ENCODE data around the gene RBM24. TPM values are rescaled to one million over a fixed set of nuclear protein-coding genes. Genes with fewer than 3 reads are reported as not detected.

RBM24 gene
- total RNA-seq, 2 experiments from 2014 or later = not detected

- intact Hi-C loops (cut with DNase I, micrococcal nuclease) = no loop called here
- no peak for DNase-seq
- ChIA-PET CTCF (interaction anchor here (0.6 kb wide), 1 partner anchor 263 kb away, joined by 3 read pairs; no protein-coding TSS in a partner anchor), POLR2A (no interaction called here)
- Mint-ChIP-seq H3K27me3 (peaks cover 12% of the 10 kb centered on the region), H3K9me3 (ENCODE audit: low read depth) (no peaks in the 10 kb centered on the region), H3K4me1 (no peaks in the 10 kb centered on the region), H3K27ac (no peak overlapping the region), H3K36me3 (ENCODE audit: low read depth) (no peaks in the 10 kb centered on the region), H3K4me3 (no peak overlapping the region)
- ATAC-seq = no peak
Observed at GRCh38 chr6:17269840-17270239, 11.3 kb upstream of the RBM24 start.

DNA sequence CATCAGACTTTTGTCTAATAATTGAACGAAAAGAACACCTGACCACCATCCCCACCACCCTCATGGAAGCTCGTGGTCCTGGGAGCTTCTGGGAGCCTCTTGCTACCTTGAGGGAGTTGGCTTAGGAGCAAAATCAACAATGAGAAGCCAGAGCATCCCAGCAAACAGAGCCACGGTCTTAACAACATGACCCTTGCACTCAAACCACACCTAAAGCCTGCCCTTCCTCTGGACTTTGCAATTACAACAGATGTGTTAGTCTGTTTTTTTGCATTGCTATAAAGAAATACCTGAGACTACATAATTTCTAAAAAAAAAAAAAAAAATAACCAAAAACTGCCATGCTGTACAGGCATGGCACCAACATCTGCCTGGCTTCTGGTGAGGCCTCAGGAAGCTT, 9.5 kb upstream of the RBM24 start:
- H3K4me3 Mint-ChIP-seq = no peak overlapping the region
- ATAC-seq (no peak), DNase-seq (no peak)
- intact Hi-C loops (cut with DNase I, micrococcal nuclease) = no loop called here
- H3K9me3 Mint-ChIP-seq (ENCODE audit: low read depth) = no peaks in the 10 kb centered on the region
- CTCF ChIA-PET = interaction anchor here (1.2 kb wide), 1 partner anchor 9 kb away, joined by 3 read pairs; the partner anchor contains the start of gene RBM24
- POLR2A ChIA-PET = no interaction called here
- H3K27ac Mint-ChIP-seq = no peak overlapping the region
- H3K36me3 Mint-ChIP-seq (ENCODE audit: low read depth) = no peaks in the 10 kb centered on the region
- no peaks in the 10 kb centered on the region for H3K4me1 Mint-ChIP-seq
- H3K27me3 Mint-ChIP-seq = peaks cover 17% of the 10 kb centered on the region

GRCh38 chr6:17276766-17277165, 4.4 kb upstream of the RBM24 start:
- Mint-ChIP-seq H3K9me3 (ENCODE audit: low read depth) (no peaks in the 10 kb centered on the region), H3K4me3 (no peak overlapping the region), H3K27me3 (peaks cover 37% of the 10 kb centered on the region), H3K27ac (no peak overlapping the region), H3K36me3 (ENCODE audit: low read depth) (no peaks in the 10 kb centered on the region), H3K4me1 (peaks cover 4% of the 10 kb centered on the region)
- POLR2A ChIA-PET = no interaction called here
- CTCF ChIA-PET = interaction anchor here (0.8 kb wide), 1 partner anchor 71 kb away, joined by 3 read pairs; no protein-coding TSS in a partner anchor
- no peak for ATAC-seq
- DNase-seq = no peak
- intact Hi-C loops (cut with DNase I, micrococcal nuclease) = no loop called here

GRCh38 chr6:17277256-17277655, 3.9 kb upstream of the RBM24 start:
- ATAC-seq (no peak), DNase-seq (no peak)
- Mint-ChIP-seq H3K4me3 (no peak overlapping the region), H3K9me3 (ENCODE audit: low read depth) (no peaks in the 10 kb centered on the region), H3K4me1 (peaks cover 8% of the 10 kb centered on the region), H3K27ac (no peak overlapping the region), H3K36me3 (ENCODE audit: low read depth) (no peaks in the 10 kb centered on the region), H3K27me3 (peaks cover 42% of the 10 kb centered on the region)
- ChIA-PET CTCF (interaction anchor here (0.8 kb wide), 1 partner anchor 70 kb away, joined by 3 read pairs; no protein-coding TSS in a partner anchor), POLR2A (no interaction called here)
- intact Hi-C loops (cut with DNase I, micrococcal nuclease) = no loop called here

DNA sequence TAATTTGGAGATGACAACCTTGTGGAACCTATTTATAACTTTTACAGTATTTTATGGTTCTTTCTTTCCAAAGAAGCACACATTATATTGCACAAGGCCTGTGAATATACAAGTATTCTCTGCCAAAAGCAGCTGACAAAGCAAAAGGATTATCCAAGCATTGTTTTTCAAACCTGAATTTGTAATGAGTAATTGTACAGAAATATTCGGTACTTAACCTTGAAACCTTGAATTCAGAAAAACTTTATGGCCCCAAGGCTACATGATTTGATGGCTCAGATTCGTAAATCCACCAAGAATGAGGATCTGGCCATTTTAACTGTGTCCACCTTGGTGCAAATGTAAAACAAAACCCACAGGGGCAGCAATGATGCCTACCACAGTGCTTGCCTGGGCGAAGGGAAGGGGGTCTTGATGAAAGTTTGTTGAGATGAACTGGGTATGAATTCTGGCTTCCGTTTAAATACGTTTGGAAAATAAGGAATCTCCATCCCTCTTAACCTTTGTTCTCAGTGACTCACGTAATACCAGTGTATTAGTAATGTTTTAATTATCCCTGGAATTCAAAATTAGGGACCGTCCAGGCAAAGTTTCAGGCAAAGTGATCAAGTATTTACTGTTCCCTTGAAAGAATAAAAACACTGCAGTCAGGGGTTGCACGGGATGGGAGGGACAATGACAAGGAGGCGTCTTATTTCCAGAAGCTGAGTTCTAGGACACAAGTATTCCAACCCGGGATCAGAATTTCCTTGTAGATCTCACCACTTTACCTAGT, 2.7 kb upstream of the RBM24 start:
- DNase-seq = no peak
- intact Hi-C loops (cut with DNase I, micrococcal nuclease) = no loop called here
- H3K27ac Mint-ChIP-seq = no peak overlapping the region
- H3K9me3 Mint-ChIP-seq (ENCODE audit: low read depth) = no peaks in the 10 kb centered on the region
- peaks cover 8% of the 10 kb centered on the region for H3K4me1 Mint-ChIP-seq
- ChIA-PET CTCF (no interaction called here), POLR2A (no interaction called here)
- no peaks in the 10 kb centered on the region for H3K36me3 Mint-ChIP-seq (ENCODE audit: low read depth)
- no peak overlapping the region for H3K4me3 Mint-ChIP-seq
- H3K27me3 Mint-ChIP-seq = peaks cover 48% of the 10 kb centered on the region
- no peak for ATAC-seq

DNA sequence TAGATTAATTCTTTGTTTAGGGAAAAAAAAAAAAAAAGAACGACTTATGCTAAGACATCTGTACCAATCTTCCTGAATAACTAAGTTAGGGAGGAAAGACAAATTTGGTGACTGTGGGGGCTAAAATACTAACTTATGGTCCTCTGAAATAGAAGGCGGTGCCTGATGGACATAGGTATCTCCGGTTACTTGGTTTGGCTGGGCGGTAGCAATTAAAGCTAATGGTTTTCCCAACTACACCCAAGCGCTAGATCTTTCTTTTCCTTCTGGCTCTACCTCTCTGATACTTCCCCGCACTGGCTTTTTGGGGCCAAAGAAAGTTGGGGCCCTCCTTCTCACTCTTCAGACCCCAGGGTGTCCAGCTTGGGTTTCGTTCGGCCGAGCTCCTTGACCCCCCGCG, 1.0 kb upstream of the RBM24 start:
- no peaks in the 10 kb centered on the region for H3K36me3 Mint-ChIP-seq (ENCODE audit: low read depth)
- H3K4me1 Mint-ChIP-seq = peaks cover 8% of the 10 kb centered on the region
- no peaks in the 10 kb centered on the region for H3K9me3 Mint-ChIP-seq (ENCODE audit: low read depth)
- H3K27me3 Mint-ChIP-seq = peaks cover 49% of the 10 kb centered on the region
- no peak overlapping the region for H3K4me3 Mint-ChIP-seq
- POLR2A ChIA-PET = no interaction called here
- CTCF ChIA-PET = interaction anchor here (0.7 kb wide), 2 partner anchors 524 to 1171 kb away, joined by 3 read pairs; no protein-coding TSS in a partner anchor
- H3K27ac Mint-ChIP-seq = no peak overlapping the region
- intact Hi-C loops (cut with DNase I, micrococcal nuclease) = loop anchor here in 1 of 2 experiments (5.0 kb wide), 1 partner anchor 302 kb away; no protein-coding TSS in a partner anchor
- DNase-seq (no peak), ATAC-seq (no peak)

- ATAC-seq (no peak), DNase-seq (peak; percentile 36)
- CTCF ChIA-PET = interaction anchor here (0.7 kb wide), 2 partner anchors 10 to 523 kb away, joined by 3 read pairs; no protein-coding TSS in a partner anchor
- POLR2A ChIA-PET = no interaction called here
- Mint-ChIP-seq H3K36me3 (ENCODE audit: low read depth) (no peaks in the 10 kb centered on the region), H3K27me3 (peaks cover 49% of the 10 kb centered on the region), H3K27ac (no peak overlapping the region), H3K4me1 (peaks cover 8% of the 10 kb centered on the region), H3K4me3 (peak overlapping the region; percentile 38), H3K9me3 (ENCODE audit: low read depth) (no peaks in the 10 kb centered on the region)
- intact Hi-C loops (cut with DNase I, micrococcal nuclease) = loop anchor here in 1 of 2 experiments (5.0 kb wide), 1 partner anchor 302 kb away; no protein-coding TSS in a partner anchor
Observed at GRCh38 chr6:17280552-17281090, 540 bp upstream of the RBM24 start.

GRCh38 chr6:17281497-17282481, 628 bp downstream of the RBM24 start:
- ATAC-seq (peak; percentile 26), DNase-seq (no peak)
- H3K9me3 Mint-ChIP-seq (ENCODE audit: low read depth) = no peaks in the 10 kb centered on the region
- CTCF ChIA-PET = interaction anchor here (0.8 kb wide), 1 partner anchor 249 kb away, joined by 3 read pairs; no protein-coding TSS in a partner anchor
- peaks cover 8% of the 10 kb centered on the region for H3K4me1 Mint-ChIP-seq
- H3K27me3 Mint-ChIP-seq = peaks cover 54% of the 10 kb centered on the region
- intact Hi-C loops (cut with DNase I, micrococcal nuclease) = loop anchor here in 1 of 2 experiments (5.0 kb wide), 1 partner anchor 301 kb away; no protein-coding TSS in a partner anchor
- H3K4me3 Mint-ChIP-seq = peak overlapping the region; percentile 53
- no peak overlapping the region for H3K27ac Mint-ChIP-seq
- H3K36me3 Mint-ChIP-seq (ENCODE audit: low read depth) = no peaks in the 10 kb centered on the region
- POLR2A ChIA-PET = no interaction called here

DNA sequence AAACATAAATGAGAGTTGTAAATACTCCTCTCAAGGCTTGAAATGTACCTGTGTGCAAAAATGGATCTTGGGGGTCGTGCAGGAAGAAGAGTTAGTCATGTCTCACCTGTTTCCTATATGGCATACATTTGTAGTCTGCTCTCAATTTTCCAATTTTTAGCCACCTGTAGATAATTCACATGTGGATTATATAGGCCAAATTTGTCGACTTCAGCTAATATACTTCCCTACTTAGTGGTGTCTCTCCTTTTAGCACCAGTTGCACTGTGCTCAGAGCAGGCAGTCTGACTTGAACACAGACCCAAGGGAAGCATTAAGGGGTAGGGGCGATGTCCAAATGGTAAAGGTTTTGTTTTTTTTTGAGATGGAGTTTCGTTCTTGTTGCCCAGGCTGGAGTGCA, 1.9 kb downstream of the RBM24 start:
- ATAC-seq (no peak), DNase-seq (no peak)
- Mint-ChIP-seq H3K27me3 (peaks cover 49% of the 10 kb centered on the region), H3K4me3 (no peak overlapping the region), H3K27ac (no peak overlapping the region), H3K9me3 (ENCODE audit: low read depth) (no peaks in the 10 kb centered on the region), H3K36me3 (ENCODE audit: low read depth) (no peaks in the 10 kb centered on the region), H3K4me1 (peaks cover 8% of the 10 kb centered on the region)
- ChIA-PET POLR2A (no interaction called here), CTCF (no interaction called here)
- intact Hi-C loops (cut with DNase I, micrococcal nuclease) = loop anchor here in 1 of 2 experiments (5.0 kb wide), 1 partner anchor 299 kb away; no protein-coding TSS in a partner anchor

GRCh38 chr6:17289630-17290061, 8.5 kb downstream of the RBM24 start:
- Mint-ChIP-seq H3K27ac (no peak overlapping the region), H3K4me3 (no peak overlapping the region), H3K4me1 (no peaks in the 10 kb centered on the region), H3K36me3 (ENCODE audit: low read depth) (no peaks in the 10 kb centered on the region), H3K9me3 (ENCODE audit: low read depth) (no peaks in the 10 kb centered on the region), H3K27me3 (peaks cover 24% of the 10 kb centered on the region)
- ChIA-PET CTCF (no interaction called here), POLR2A (no interaction called here)
- intact Hi-C loops (cut with DNase I, micrococcal nuclease) = no loop called here
- DNase-seq = no peak
- no peak for ATAC-seq

- CTCF ChIA-PET = no interaction called here
Observed at GRCh38 chr6:17291778-17292177, 10.6 kb downstream of the RBM24 start.

More at GRCh38 chr6:17291778-17292177, 10.6 kb downstream of the RBM24 start:
- peaks cover 14% of the 10 kb centered on the region for H3K27me3 Mint-ChIP-seq
- no peak for ATAC-seq
- POLR2A ChIA-PET = no interaction called here
- intact Hi-C loops (cut with DNase I, micrococcal nuclease) = no loop called here
- H3K27ac Mint-ChIP-seq = no peak overlapping the region
- H3K9me3 Mint-ChIP-seq (ENCODE audit: low read depth) = no peaks in the 10 kb centered on the region
- no peak for DNase-seq
- no peaks in the 10 kb centered on the region for H3K4me1 Mint-ChIP-seq
- no peak overlapping the region for H3K4me3 Mint-ChIP-seq
- H3K36me3 Mint-ChIP-seq (ENCODE audit: low read depth) = no peaks in the 10 kb centered on the region

Measured in activated CD4-positive, alpha-beta T cell treated with anti-CD3 and anti-CD28 coated beads for 36 hours (primary cell).